ENCODE data around the gene F7.

Gene F7

GRCh38 chr13:113145496-113145895, 39.9 kb downstream of the F7 start:
- no peaks in the 10 kb centered on the region for H3K27me3 ChIP-seq (ENCODE audit: control insufficient read depth, insufficient read depth, low read length)
- no peaks in the 10 kb centered on the region for H3K9me3 ChIP-seq (ENCODE audit: control insufficient read depth, low read length)
- no peaks in the 10 kb centered on the region for H3K4me1 ChIP-seq (ENCODE audit: control insufficient read depth, insufficient read depth, low read length)
- H3K4me3 ChIP-seq (ENCODE audit: low read length), result no peak overlapping the region
- no peak overlapping the region for H3K9ac ChIP-seq (ENCODE audit: low read length)
- no peaks in the 10 kb centered on the region for H3K36me3 ChIP-seq (ENCODE audit: control insufficient read depth, insufficient read depth, low read length)

GRCh38 chr13:113145911-113146598, 40.5 kb downstream of the F7 start:
- Histone ChIP-seq H3K9me3 (ENCODE audit: control insufficient read depth, low read length) (no peaks in the 10 kb centered on the region), H3K9ac (ENCODE audit: low read length) (no peak overlapping the region), H3K27me3 (ENCODE audit: control insufficient read depth, insufficient read depth, low read length) (peaks cover 2% of the 10 kb centered on the region), H3K36me3 (ENCODE audit: control insufficient read depth, insufficient read depth, low read length) (no peaks in the 10 kb centered on the region), H3K4me1 (ENCODE audit: control insufficient read depth, insufficient read depth, low read length) (no peaks in the 10 kb centered on the region), H3K4me3 (ENCODE audit: low read length) (no peak overlapping the region)

DNA sequence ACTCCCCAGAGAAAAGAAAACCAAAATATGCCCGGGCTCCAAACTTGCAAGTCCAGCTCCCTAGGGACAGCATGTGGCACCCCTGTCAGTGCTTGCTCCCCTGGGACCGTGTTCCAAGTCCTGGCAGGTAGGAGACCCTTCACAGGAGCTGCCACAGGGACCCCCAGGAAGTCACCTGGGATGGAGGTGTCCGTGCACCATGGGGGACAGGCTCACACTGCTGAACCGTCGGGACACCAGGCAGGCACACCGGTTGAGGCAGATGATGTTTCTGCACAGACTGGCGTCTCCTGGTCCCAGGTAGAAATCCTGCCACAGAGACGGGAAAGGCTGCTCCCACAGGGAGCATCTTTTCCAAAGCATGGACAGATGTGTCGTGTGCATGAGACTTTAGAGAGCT, 41.2 kb downstream of the F7 start:
- Histone ChIP-seq H3K9me3 (ENCODE audit: control insufficient read depth, low read length) (no peaks in the 10 kb centered on the region), H3K9ac (ENCODE audit: low read length) (no peak overlapping the region), H3K4me1 (ENCODE audit: control insufficient read depth, insufficient read depth, low read length) (no peaks in the 10 kb centered on the region), H3K4me3 (ENCODE audit: low read length) (no peak overlapping the region), H3K36me3 (ENCODE audit: control insufficient read depth, insufficient read depth, low read length) (no peaks in the 10 kb centered on the region), H3K27me3 (ENCODE audit: control insufficient read depth, insufficient read depth, low read length) (peaks cover 4% of the 10 kb centered on the region)

DNA sequence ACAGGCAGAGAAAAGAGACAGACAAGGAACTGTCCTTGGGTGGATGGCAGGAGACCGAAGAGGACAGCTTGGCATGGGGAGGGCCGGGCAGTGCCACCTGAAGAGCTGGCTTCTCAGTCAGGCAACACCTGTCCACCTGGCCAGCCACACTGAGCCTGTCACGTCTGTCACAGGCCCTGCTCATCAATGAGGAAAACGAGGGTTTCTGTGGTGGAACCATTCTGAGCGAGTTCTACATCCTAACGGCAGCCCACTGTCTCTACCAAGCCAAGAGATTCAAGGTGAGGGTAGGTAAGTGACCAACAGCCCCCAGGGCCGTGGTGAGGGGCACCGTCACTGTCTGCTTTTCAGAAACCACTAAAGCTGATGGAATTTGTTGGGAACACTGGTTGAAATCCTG, 41.6 kb downstream of the F7 start:
- Histone ChIP-seq H3K9me3 (ENCODE audit: control insufficient read depth, low read length) (no peaks in the 10 kb centered on the region), H3K4me3 (ENCODE audit: low read length) (no peak overlapping the region), H3K4me1 (ENCODE audit: control insufficient read depth, insufficient read depth, low read length) (no peaks in the 10 kb centered on the region), H3K27me3 (ENCODE audit: control insufficient read depth, insufficient read depth, low read length) (peaks cover 8% of the 10 kb centered on the region), H3K36me3 (ENCODE audit: control insufficient read depth, insufficient read depth, low read length) (no peaks in the 10 kb centered on the region), H3K9ac (ENCODE audit: low read length) (no peak overlapping the region)

DNA sequence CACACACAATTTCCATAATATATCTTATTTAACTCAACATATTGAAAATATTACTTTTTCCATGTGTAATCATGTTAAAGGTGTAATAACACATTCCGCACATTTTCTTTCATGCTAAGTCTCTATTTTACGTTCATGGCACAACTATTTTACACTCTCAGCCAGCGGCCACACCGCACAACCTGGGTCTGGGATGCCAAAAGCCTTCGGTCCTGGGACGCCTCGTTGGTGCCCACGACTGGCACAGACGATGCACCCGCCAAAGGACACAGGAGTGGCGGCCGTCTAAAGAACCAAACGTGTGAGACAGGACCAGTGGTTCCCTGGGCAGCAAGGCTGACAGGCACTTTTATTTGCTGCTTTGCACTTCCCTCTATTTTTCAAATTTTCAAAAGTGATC, 42.8 kb downstream of the F7 start:
- Histone ChIP-seq H3K4me1 (ENCODE audit: control insufficient read depth, insufficient read depth, low read length) (peaks cover 12% of the 10 kb centered on the region), H3K4me3 (ENCODE audit: low read length) (no peak overlapping the region), H3K27me3 (ENCODE audit: control insufficient read depth, insufficient read depth, low read length) (peaks cover 20% of the 10 kb centered on the region), H3K9ac (ENCODE audit: low read length) (no peak overlapping the region), H3K36me3 (ENCODE audit: control insufficient read depth, insufficient read depth, low read length) (no peaks in the 10 kb centered on the region), H3K9me3 (ENCODE audit: control insufficient read depth, low read length) (no peaks in the 10 kb centered on the region)

DNA sequence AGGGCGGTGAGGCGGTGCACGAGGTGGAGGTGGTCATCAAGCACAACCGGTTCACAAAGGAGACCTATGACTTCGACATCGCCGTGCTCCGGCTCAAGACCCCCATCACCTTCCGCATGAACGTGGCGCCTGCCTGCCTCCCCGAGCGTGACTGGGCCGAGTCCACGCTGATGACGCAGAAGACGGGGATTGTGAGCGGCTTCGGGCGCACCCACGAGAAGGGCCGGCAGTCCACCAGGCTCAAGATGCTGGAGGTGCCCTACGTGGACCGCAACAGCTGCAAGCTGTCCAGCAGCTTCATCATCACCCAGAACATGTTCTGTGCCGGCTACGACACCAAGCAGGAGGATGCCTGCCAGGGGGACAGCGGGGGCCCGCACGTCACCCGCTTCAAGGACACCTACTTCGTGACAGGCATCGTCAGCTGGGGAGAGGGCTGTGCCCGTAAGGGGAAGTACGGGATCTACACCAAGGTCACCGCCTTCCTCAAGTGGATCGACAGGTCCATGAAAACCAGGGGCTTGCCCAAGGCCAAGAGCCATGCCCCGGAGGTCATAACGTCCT, 43.4 kb downstream of the F7 start:
- H3K9me3 ChIP-seq (ENCODE audit: control insufficient read depth, low read length), result no peaks in the 10 kb centered on the region

GRCh38 chr13:113149711-113150549, 44.3 kb downstream of the F7 start:
- H3K27me3 ChIP-seq (ENCODE audit: control insufficient read depth, insufficient read depth, low read length), result peaks cover 21% of the 10 kb centered on the region
- H3K9ac ChIP-seq (ENCODE audit: low read length), result no peak overlapping the region

More for the DNA sequence above, 43.4 kb downstream of the F7 start:
- Histone ChIP-seq H3K27me3 (ENCODE audit: control insufficient read depth, insufficient read depth, low read length) (peaks cover 21% of the 10 kb centered on the region), H3K4me1 (ENCODE audit: control insufficient read depth, insufficient read depth, low read length) (peaks cover 14% of the 10 kb centered on the region), H3K4me3 (ENCODE audit: low read length) (no peak overlapping the region), H3K36me3 (ENCODE audit: control insufficient read depth, insufficient read depth, low read length) (no peaks in the 10 kb centered on the region), H3K9ac (ENCODE audit: low read length) (no peak overlapping the region)

DNA sequence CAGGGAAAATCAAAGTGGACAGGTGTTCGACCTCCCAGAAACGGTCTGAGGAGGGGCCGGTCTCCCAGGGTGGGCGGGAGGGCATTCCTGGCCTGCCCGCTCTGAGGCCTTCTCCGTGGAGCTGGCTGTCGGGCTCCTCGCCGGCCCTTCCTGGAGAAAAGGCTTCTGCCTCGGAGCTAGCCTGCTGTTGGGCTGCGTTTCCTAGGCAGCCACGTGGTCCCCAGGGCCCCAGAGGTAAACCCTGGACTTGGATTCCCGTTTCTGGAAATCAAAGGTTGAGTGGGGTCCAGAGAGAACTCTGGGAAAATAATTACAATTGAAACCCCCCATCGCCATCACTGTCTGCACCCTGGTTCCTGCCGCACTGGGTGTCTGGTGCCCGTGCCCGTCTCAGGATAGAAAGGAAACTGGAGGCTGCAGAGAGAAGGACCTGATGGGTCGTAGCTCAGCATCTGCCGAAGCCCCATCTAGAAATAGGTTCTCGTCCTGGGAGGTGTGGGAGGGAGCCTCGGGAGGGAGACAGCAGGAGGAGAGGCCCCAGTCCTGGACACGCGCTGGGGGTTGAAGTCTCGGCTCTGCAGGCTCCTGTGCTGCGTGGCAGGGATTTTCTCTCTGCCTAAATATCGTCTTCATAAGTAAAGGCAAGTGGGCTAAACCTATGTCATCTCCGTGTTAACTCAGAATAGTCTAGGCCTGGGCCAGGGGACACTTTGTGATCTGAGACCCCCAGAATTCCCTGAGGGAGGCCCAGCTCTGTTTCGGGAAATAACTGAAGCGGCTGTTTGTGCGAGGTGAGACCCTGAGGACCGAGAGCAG, 45.2 kb downstream of the F7 start:
- Histone ChIP-seq H3K4me1 (ENCODE audit: control insufficient read depth, insufficient read depth, low read length) (peaks cover 14% of the 10 kb centered on the region), H3K4me3 (ENCODE audit: low read length) (no peak overlapping the region), H3K9me3 (ENCODE audit: control insufficient read depth, low read length) (no peaks in the 10 kb centered on the region), H3K9ac (ENCODE audit: low read length) (no peak overlapping the region), H3K27me3 (ENCODE audit: control insufficient read depth, insufficient read depth, low read length) (peaks cover 21% of the 10 kb centered on the region), H3K36me3 (ENCODE audit: control insufficient read depth, insufficient read depth, low read length) (no peaks in the 10 kb centered on the region)

More at GRCh38 chr13:113149711-113150549, 44.3 kb downstream of the F7 start:
- no peak overlapping the region for H3K4me3 ChIP-seq (ENCODE audit: low read length)
- no peaks in the 10 kb centered on the region for H3K36me3 ChIP-seq (ENCODE audit: control insufficient read depth, insufficient read depth, low read length)
- H3K9me3 ChIP-seq (ENCODE audit: control insufficient read depth, low read length), result no peaks in the 10 kb centered on the region
- H3K4me1 ChIP-seq (ENCODE audit: control insufficient read depth, insufficient read depth, low read length), result peaks cover 14% of the 10 kb centered on the region

- H3K9me3 ChIP-seq (ENCODE audit: control insufficient read depth, low read length), result no peaks in the 10 kb centered on the region
- no peak overlapping the region for H3K9ac ChIP-seq (ENCODE audit: low read length)
- H3K27me3 ChIP-seq (ENCODE audit: control insufficient read depth, insufficient read depth, low read length), result peaks cover 21% of the 10 kb centered on the region
- H3K36me3 ChIP-seq (ENCODE audit: control insufficient read depth, insufficient read depth, low read length), result no peaks in the 10 kb centered on the region
- H3K4me1 ChIP-seq (ENCODE audit: control insufficient read depth, insufficient read depth, low read length), result peaks cover 14% of the 10 kb centered on the region
- H3K4me3 ChIP-seq (ENCODE audit: low read length), result no peak overlapping the region
Observed at GRCh38 chr13:113151745-113152690, 46.4 kb downstream of the F7 start.

GRCh38 chr13:113152691-113152983, 47.0 kb downstream of the F7 start:
- Histone ChIP-seq H3K9me3 (ENCODE audit: control insufficient read depth, low read length) (no peaks in the 10 kb centered on the region), H3K4me3 (ENCODE audit: low read length) (no peak overlapping the region), H3K9ac (ENCODE audit: low read length) (peak overlapping the region; percentile 70), H3K27me3 (ENCODE audit: control insufficient read depth, insufficient read depth, low read length) (peaks cover 21% of the 10 kb centered on the region), H3K36me3 (ENCODE audit: control insufficient read depth, insufficient read depth, low read length) (no peaks in the 10 kb centered on the region), H3K4me1 (ENCODE audit: control insufficient read depth, insufficient read depth, low read length) (peaks cover 14% of the 10 kb centered on the region)

All from mucosa of stomach (tissue), 1 donor.